ENCODE results near the gene HIVEP1.

Gene HIVEP1

DNA sequence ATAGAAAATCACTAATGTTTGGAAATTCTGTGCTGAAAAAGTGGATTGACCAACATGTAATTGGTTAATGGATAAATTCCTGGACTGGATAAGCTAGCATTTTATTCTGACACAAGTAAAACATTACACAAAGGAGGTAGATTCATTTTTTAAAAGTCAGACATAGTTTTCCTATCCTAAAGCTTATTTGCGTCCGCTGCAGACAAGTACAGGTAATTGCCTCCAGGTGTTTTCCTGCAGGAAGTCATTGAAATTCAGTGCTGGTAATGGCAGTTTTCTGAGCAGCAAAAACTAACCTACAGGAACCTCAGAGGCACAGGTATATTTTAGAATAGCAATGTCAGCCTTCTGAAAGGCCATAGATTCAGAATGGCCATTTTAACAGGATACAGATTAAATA is 20.0 kb upstream of the HIVEP1 start:
- no peak for DNase-seq (ENCODE audit: low read depth in 2 of 3, low spot score in 1 of 3)

DNA sequence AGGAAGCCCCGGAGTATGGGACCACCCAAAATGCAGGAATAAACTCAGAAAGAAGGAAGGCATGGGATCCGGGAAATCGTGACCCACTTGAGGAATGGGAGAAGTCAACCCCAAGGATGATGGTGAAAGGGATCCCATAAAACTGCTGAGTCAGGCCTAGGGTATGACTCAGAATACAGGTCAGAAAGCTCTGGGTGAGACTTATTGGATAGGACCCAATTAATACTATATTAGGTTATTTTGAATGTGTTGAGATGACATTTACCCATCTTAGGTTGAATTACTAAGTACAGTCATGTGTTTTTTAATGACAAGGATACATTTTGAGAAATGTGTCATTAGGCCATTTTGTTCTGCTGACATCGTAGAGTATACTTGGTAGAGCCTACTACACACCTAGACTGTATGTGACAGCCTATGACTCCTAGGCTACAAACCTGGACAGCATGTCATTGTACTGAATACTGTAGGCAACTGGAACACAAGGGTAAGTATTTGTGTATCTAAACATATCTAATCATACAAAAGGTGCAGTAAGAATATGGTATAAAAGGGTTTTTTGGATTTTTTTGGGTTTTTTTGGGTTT is 17.1 kb upstream of the HIVEP1 start:
- DNase-seq (ENCODE audit: low read depth in 2 of 3, low spot score in 1 of 3): no peak

DNA sequence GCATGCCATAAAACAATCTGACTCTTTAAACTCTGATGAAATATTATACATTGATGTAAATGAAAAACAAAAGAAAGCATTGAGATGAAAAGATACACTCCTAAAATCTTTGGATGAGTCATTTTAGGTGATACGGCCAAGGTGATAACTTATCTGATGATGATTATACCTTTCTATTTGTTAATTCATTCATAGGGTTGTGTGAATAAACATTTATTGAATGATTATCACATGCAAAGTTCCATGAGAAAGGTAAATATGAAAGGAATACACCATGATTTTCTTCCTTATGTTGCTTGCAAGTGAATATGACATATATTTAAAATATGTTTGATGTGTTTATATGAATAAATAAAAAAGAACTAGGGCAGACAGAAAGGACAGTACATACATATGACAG is 15.4 kb upstream of the HIVEP1 start:
- no peak for DNase-seq (ENCODE audit: low read depth in 2 of 3, low spot score in 1 of 3)

DNA sequence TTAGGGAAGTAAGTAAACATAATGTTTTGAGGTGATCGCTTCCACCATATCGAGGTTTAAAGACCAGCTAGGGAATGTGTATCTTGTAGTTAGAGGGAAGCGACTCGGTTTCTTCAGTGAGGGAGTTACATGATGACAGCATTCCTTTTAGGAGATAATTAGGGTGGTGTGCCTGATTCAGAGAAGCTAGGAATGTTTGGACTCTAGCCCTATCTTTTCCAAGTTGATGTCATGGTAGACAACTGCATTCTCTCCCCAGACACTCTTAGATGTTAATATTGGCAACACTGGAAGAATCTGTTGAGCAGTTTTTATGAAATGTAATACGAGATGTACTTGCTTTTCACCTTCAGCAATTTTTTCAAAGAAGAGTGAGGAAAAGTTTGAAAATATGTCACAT is 12.9 kb upstream of the HIVEP1 start:
- no peak for DNase-seq (ENCODE audit: low read depth in 2 of 3, low spot score in 1 of 3)

DNA sequence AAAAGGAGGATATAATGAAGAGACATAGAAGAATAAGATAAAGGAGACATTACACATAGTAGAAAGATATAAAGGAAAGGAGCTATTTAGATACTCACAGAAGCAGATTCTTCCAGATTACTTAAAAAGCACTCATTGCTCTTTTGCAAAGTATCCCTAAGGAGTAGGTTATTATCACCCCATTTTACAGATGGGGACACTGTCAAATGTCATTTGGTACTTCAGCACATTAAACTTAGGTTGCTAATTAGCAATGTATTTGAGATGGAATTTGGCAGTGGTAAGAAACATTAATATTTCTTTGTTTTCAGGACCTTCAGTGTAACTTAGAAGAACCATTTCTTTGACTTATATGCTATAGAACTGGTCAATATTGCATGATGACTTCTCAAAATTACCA is 11.9 kb upstream of the HIVEP1 start:
- no peak for DNase-seq (ENCODE audit: low read depth in 2 of 3, low spot score in 1 of 3)

DNA sequence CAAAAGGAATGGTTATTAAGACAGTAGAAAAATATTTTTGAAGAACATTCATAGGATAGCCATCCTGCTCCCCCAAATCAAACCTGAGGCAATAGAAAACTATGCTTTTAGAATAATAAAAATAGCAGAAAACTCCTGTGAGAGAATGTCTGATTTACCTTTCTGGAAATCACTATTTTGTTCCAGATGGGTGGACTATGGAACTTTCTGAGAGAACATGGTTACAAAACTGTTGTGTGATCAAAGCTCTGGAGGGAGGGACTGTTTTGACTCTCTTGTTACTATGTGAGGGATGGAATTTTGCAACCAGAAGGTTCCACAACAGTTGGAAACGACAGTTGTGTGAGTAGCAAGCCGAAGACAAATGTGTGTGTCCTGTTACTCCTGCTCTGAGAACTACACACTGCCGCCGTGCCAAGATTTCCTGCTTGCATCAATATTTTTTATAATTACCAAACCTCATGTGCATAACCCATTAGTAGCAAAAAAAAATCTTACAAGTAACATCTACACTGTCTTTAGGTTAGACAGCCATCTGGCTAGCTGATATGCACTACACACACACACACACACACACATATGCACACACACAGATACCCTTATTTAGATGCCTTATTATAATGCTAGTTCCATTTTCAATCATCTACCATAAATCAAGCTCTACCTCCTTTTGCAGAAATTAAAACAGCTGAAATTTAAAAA is 11.0 kb upstream of the HIVEP1 start:
- DNase-seq (ENCODE audit: low read depth in 2 of 3, low spot score in 1 of 3): no peak

DNA sequence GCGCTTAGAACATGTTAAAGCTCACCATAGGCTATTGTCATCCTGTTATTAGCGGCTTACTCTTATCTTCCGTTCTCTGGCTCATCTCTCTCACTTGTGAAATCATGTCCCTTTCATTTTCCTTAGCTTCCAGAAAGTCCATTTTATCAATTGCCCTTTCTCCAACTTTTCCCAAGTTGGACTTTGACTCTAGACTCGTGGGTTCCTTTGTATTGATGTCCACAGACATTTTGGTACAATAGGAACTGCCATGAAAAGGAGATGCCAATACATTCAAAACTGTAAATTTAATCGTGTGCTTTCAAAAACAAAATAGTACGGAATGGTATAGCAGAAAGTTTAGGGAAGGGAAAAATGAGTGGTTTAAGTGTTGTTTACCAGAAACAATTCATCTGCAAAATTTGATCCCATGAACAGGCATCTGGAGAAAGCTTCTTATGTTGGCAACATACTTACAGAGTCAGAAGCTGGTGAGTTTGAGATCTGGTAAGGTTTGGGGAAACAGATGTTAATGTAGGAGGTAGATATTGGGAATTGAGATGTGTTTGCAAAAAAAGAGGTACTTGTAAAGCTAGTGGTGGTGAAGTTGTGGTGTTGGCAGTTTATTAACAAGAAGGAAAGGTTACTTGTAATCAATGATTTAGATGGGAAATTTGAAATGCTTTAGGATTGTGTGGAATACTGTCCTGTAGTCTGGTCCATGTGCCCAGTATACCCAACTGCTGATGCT is 10.2 kb upstream of the HIVEP1 start:
- DNase-seq (ENCODE audit: low read depth in 2 of 3, low spot score in 1 of 3): no peak

DNA sequence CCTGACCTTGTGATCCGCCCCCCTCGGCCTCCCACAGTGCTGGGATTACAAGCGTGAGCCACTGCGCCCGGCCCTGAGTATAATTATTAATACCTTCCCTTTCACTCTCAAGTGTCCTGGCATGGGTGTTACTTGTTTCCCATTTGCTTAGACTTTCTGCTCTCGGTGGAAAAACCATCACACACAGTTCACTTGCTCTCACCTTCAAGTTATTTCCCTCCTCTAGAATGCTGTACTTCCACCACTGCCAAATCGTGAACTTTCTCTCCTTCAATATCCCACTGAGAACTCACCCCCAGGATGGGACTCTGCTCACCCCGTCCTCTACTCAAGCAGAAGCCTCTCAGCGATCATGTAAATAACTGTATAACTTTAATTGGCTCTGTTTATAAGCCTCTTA is 4.6 kb upstream of the HIVEP1 start:
- no peak for DNase-seq (ENCODE audit: low read depth in 2 of 3, low spot score in 1 of 3)

DNA sequence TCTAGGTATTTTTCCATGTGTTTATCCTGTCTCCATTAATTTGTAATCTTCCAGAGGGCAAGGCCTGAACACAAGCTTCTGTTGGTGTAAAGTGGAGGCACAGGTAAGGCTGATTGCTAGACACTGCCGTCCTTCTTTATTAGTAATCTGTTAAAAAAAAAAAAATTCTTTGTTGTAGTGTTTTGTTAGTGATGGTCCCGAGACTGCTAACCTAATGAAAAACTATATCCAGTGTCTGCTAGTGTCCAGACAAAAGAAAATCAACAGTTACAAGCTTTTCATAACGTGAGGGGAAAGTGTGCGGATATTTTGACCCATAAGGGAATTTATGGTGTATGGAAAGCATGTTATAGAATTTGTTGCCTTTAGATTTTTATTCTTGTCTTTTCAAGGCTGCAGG is 4.2 kb upstream of the HIVEP1 start:
- no peak for DNase-seq (ENCODE audit: low read depth in 2 of 3, low spot score in 1 of 3)

DNA sequence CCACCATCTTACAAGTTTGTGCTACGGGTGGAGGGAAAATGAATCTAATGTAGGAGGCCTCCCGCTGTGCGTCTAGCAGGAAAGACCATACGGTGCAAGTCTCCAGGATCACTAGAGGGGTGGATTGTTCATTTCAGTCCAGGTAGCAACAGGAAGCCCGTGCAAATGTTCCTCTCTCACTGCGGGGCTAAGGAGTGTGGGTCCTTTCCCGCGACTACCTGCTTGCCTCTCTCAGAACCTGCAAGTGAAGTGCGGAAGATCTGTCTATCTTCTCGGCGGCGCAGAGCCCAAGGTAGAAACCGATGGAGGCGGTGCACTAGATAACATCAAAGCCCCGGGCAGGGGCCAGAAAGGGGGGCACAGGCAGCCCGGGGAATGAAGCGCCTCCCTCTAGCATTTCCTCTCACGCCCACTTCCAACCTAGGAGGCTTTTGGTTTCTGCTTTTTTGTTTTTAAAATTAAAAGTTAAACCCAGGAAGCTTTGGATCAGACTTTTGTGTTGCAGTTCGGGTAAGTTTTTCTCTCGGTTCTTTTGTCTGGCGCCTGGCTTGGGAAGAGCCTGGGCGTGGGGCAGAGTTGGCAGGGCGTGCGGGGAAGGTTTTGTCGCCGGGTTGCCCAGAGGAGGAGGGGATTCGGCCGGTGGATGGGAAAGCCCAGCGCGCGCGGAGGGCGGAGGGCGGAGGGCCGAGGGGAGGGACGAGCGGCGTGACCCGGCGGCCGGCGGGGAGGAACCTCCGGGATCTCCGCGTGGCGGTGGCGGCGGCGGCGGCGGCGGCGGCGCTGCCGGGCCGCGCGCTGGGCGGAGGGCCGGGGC is 3.5 kb upstream of the HIVEP1 start:
- peak; percentile 61 to 77 (median 71) for DNase-seq (ENCODE audit: low read depth in 2 of 3, low spot score in 1 of 3)

DNA sequence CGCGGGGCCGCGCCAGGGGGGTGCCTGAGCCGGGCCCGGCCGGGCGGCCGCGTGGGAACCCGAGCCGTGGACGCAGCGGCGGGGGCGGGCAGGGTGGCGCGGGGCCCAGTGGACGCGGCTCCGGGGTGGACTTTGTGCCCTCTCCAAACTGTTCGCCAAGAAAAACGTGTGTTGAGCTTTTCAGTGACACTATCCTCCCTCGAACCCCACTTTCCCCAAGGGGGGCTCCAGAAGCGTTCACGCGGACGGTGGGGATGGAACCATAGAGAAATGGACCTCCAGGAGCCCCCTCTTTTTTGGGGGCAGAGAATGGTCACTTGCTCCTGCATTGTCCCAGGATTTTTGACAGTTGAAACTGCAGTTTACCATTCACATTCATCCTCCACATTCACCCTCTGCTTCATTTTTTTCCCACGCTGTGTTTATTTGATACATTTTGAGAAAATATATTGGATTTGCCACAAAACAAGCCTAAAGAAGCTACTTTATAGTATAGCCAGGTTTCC is 2.9 kb upstream of the HIVEP1 start:
- DNase-seq (ENCODE audit: low read depth in 2 of 3, low spot score in 1 of 3): no peak

DNA sequence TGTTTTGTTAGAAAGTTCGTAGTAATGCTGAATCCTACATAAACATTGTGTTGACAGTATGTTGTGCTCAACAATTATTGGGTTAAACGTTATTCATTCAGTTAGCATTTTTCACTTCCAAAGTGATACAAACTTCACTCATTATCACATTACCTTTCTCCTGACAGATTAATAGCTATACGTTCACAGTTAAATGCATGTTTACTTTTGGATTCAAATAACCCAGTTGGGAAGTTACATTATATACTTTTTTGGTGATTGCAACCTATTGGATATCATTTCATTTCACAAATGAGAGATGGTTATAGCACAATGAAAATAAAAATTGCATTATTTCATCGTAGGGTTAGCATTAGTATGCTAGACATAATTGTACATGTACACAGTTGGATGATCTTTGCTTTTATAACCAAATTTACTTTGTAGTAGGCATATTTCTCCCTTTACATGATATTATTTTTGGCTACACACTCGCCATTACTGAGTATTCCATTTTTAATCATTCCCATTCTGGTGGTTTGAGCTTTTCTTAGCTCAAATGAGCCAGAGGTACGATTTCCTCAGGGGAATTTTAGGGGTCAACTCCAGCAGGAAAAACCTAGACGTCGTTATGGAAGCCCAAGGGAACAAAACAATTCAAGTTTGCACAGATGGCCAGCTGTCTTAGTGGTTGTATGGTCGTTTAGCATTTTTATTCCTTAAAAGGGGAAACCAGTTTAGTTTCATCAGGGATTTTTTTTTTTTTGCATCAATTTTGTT is 2.1 kb upstream of the HIVEP1 start:
- DNase-seq (ENCODE audit: low read depth in 2 of 3, low spot score in 1 of 3): no peak

DNA sequence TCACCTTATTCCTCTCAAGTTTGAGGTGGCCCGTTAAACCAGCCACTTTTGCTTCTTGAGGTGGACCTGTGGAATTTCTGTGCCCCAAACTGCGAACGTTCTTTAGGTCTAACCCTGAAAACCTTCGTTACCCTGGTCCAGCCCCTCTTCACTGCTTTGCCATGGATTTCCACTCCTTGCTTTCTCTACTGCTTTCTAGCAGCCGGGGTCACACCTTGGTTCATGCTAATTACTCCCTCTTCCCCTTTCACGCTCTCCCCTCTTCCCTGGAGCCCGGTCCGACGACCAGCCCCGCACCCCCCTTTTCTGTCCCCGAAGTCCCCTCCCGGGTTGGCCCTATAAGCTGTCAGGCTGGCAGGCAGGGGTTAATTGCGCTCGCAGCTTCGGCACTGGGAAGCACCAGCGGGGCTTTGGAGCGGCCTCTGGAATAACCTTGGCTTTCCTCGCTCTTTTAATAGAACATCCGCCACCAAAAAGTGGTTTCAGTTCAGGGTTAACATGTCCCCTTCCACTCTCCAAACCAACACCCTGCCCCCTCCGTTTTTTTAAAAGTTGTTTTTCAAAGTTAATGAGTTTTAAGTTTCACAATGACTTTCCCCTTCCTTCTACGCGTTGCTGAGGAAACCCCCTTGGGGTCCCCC is 1.4 kb upstream of the HIVEP1 start:
- peak in 2 of 3 donors; percentile 15 to 21 for DNase-seq (ENCODE audit: low read depth in 2 of 3, low spot score in 1 of 3)

DNA sequence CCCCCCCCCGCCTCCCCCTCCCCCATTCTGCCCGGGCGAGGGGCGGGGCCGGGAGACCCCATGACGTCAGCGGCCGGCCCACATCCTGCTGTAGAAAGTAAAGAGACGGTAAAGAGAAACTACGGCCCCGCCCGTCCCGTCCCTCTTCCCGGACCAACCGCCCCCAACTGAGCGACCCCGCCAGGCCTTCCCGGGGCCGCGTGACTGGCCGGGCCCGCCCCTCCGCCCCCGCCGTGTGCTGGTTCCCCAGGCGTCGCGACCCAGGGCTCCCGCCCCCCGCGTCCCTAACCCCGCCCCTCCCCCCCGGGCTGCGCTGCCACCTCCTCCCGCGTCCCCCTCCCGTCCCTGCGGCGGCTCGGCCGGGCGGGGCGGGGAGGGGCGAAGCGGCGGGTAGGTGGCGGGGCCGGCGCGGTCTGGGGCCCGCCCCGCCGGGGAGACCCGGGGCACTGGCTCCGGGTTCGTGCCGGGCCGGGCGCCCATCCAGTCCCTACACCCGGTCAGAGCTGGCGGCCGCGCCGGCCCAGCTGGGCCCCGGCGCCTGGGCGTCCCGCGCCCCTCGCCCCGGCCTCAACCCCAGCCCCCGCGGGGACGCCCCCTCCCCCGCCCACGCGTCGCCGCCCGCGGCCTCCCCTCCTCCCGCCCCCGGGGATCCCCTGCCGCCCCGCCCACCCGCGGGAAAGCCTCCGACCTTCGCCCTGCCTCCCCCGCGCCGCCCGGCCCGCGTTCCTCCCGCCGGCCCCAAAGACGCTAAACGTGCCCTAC is 655 bp upstream of the HIVEP1 start:
- DNase-seq (ENCODE audit: low read depth in 2 of 3, low spot score in 1 of 3): peak; percentile 90 to 96 (median 95)

DNA sequence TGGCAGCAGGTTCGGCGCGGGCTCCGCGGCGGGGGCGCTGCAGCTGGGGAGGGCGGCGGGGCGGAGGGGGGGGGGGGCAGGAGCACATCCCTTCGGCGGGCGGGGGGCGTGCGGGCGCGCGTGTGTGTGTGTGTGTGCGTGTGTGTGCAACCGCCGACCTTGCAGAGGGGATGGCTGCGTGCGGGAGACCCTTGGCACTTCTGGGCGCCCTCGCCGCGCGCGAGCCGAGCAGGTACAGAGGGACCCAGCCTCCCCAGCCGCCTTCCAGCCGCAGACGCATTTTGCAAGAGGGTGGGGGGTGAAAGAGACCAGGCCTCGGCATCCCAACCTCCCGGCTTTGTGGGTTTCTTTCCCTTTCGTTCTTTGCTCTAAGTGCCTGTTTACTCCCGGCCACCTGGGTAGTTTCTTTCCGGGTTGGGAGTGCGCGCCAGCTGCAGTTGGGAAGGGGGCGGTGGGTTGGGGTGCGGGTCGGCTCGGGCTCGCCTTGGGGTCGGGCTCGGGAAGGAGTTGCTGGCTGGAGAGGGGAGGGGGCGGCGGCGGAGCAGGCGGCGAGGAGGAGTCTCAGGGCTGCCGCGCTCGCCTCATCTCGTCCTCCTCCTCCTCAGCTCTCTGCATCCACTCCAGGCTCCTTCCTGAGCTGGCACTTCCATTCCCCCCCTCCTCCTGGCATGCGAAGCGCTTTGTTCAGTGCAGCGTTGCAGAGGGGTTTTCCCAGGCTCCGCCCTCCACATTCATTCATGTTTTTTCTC is 620 bp downstream of the HIVEP1 start:
- DNase-seq (ENCODE audit: low read depth in 2 of 3, low spot score in 1 of 3): peak; percentile 58 to 75 (median 74)

DNA sequence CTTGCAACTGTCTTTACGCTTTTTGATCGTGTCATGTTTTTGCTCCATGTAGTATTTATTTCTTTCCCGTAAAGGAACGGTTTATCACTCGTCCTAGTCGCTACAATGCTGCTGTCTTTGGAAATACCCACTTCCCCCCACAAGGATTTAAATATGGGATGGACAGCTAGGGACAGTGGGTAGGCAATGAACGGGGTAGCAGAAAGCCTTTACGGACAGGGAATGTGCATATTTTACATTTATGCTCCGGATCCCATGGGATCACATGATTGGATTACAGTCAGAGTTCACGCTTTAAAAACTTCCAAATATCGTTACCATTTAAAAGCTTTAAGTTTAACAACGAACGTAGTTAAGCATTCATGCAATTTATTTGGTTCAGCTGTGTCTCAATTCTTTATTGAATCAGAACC is 1.2 kb downstream of the HIVEP1 start:
- DNase-seq (ENCODE audit: low read depth in 2 of 3, low spot score in 1 of 3): no peak

DNA sequence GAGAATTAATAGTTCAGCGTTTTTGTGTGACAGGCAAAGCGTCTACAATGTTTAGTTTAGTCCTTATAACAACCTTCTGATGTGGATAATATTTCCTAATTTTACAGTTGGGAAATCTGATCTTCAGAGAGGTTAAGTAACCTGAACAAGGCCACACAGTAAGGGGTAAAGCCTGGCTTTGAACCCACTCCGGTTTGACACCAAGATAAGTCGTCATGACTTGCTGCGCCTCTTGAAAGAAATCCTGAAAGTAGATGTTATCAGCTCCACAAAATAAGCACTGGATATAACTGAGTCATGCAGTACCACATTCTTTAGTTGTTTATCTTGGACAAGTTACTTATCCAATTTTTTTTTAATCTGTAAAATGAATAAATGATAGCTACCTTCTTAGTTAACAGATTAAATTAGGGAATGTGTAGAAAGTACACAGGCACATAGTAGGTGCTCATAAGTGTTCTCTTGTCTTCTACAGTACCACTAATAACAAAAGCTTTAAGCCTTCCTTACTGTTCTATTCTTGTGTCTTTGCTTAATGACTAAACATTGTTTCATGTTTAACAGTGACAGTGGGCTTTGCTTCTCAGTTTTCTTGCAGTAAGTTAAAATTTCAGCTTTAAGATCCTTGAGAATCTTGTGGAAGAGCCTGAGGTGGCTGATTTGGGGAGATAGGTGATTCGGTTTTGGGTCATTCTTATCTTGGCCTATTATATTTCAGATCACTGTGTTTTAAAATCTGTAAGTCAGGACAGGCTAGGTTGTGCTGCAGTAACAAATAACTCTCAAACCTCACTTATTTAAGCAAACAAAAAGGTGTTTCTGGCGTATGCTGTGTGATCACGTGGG is 2.1 kb downstream of the HIVEP1 start:
- no peak for DNase-seq (ENCODE audit: low read depth in 2 of 3, low spot score in 1 of 3)

DNA sequence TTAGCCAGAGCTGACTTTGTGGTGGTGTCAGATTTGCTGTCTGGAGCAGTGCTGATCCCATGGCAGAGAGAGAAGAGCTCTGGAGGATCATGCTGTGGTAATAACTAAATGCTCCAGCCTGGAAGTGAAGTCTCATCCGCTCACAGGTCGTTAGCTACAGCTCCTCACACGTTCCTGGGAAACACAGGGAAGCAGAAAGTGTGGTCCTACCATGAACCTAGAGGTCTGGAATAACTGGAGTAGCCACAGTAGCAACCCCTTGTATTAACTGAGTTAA is 2.7 kb downstream of the HIVEP1 start:
- DNase-seq (ENCODE audit: low read depth in 2 of 3, low spot score in 1 of 3): no peak
